ENCODE measurements around the gene B4GALT4. TPM values are rescaled to one million over a fixed set of nuclear protein-coding genes. Genes with fewer than 3 reads are reported as not detected.

The B4GALT4 gene
- total and polyA plus RNA-seq, 2 of the 8 experiments (the other 6 are each of a cell fraction or from before 2014, with no cell fraction given) = 14.6 to 44.7 TPM

- TF ChIP-seq CHD7 (IDR thresholded peaks at IDR 0.05; ENCODE audit: insufficient replicate concordance, low read length) = no peak
- no peak for TF ChIP-seq NANOG (IDR thresholded peaks at IDR 0.05; ENCODE audit: insufficient read depth, low read depth, low read length, poor library complexity, severe bottlenecking)
- no peak for TF ChIP-seq PHF8 (conservative IDR thresholded peaks at IDR 0.05; ENCODE audit: low read depth, low read length)
- TF ChIP-seq GABPA (IDR thresholded peaks at IDR 0.05; ENCODE audit: borderline replicate concordance, insufficient read depth, low read length) = no peak
- no peak for TF ChIP-seq POLR2AphosphoS5 (IDR thresholded peaks at IDR 0.05; ENCODE audit: low read depth, low read length)
- no peak for TF ChIP-seq BCL11A (IDR thresholded peaks at IDR 0.05; ENCODE audit: low read depth in 2 of 2, low read length in 2 of 2)
These were observed 3.0 kb upstream of the B4GALT4 start (continued) for GRCh38 chr3:119243712-119244111.
